ENCODE measurements around the gene NCKAP5. TPM values are rescaled to one million over a fixed set of nuclear protein-coding genes. Genes with fewer than 3 reads are reported as not detected.

NCKAP5 gene
- total RNA-seq, 1 donor from 2014 or later: 2.7 TPM

GRCh38 chr2:133448195-133448594 lies 120.1 kb downstream of the NCKAP5 start:
- TF ChIP-seq, protein P1, sequence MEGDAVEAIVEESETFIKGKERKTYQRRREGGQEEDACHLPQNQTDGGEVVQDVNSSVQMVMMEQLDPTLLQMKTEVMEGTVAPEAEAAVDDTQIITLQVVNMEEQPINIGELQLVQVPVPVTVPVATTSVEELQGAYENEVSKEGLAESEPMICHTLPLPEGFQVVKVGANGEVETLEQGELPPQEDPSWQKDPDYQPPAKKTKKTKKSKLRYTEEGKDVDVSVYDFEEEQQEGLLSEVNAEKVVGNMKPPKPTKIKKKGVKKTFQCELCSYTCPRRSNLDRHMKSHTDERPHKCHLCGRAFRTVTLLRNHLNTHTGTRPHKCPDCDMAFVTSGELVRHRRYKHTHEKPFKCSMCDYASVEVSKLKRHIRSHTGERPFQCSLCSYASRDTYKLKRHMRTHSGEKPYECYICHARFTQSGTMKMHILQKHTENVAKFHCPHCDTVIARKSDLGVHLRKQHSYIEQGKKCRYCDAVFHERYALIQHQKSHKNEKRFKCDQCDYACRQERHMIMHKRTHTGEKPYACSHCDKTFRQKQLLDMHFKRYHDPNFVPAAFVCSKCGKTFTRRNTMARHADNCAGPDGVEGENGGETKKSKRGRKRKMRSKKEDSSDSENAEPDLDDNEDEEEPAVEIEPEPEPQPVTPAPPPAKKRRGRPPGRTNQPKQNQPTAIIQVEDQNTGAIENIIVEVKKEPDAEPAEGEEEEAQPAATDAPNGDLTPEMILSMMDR (IDR thresholded peaks at IDR 0.05; ENCODE audit: insufficient read depth, low read depth, low read length): no peak
- no peak for TF ChIP-seq EZH2 (IDR thresholded peaks at IDR 0.05; ENCODE audit: insufficient read depth, low read length)
- no peak overlapping the region for H3K4me3 Mint-ChIP-seq (ENCODE audit: unreplicated experiment)
- DNase-seq (ENCODE audit: low read depth) (no peak), FAIRE-seq (no peak)
- no peak overlapping the region for H3K27ac Mint-ChIP-seq (ENCODE audit: unreplicated experiment)
- H3K36me3 Mint-ChIP-seq (ENCODE audit: low read depth, unreplicated experiment): no peaks in the 10 kb centered on the region
- H3K4me1 Mint-ChIP-seq (ENCODE audit: low read depth, unreplicated experiment): no peaks in the 10 kb centered on the region
- Histone ChIP-seq H3K36me3 (ENCODE audit: insufficient read depth, low read length) (no peaks in the 10 kb centered on the region), H3K27me3 (ENCODE audit: insufficient read depth, low read length) (no peaks in the 10 kb centered on the region), H2AFZ (ENCODE audit: low read depth, low read length) (no peak overlapping the region), H3K9me3 (ENCODE audit: insufficient read depth, low read depth, low read length) (no peaks in the 10 kb centered on the region), H3K27ac (ENCODE audit: low read depth, low read length) (no peak overlapping the region), H3K4me2 (ENCODE audit: low read length) (no peak overlapping the region), H3K79me2 (ENCODE audit: insufficient read depth, low read length) (no peaks in the 10 kb centered on the region), H4K20me1 (ENCODE audit: insufficient read depth, low read length) (no peaks in the 10 kb centered on the region), H3K4me1 (ENCODE audit: insufficient read depth, low read length) (no peaks in the 10 kb centered on the region), H3K4me3 (ENCODE audit: insufficient read depth, low read depth, low read length) (no peak overlapping the region), H3K9ac (ENCODE audit: low read length) (no peak overlapping the region)
- no peaks in the 10 kb centered on the region for H3K27me3 Mint-ChIP-seq (ENCODE audit: low read depth, unreplicated experiment)
- H3K9me3 Mint-ChIP-seq (ENCODE audit: unreplicated experiment): no peaks in the 10 kb centered on the region

DNA sequence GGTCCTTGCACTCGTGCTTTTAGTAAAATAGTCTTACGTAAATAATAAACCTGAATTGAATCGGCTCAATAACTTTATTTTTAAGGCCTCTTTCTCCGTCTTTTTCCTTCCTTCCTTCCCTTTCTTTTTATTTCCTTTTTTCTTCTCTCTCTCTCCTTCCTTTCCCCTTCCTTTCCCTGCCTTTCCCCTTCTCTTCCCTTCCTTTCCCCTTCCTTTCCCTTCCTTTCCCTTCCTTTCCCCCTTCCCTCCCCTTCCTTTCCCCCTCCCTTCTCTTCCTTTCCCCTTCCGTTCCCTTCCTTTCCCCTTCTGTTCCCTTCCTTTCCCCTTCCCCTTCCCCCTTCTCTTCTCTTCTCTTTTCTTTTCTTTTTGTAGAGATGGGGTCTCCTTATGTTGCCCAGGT lies 121.0 kb downstream of the NCKAP5 start:
- Histone ChIP-seq H2AFZ (ENCODE audit: low read depth, low read length) (no peak overlapping the region), H4K20me1 (ENCODE audit: insufficient read depth, low read length) (no peaks in the 10 kb centered on the region), H3K36me3 (ENCODE audit: insufficient read depth, low read length) (no peaks in the 10 kb centered on the region), H3K27ac (ENCODE audit: low read depth, low read length) (no peak overlapping the region), H3K4me3 (ENCODE audit: insufficient read depth, low read depth, low read length) (no peak overlapping the region), H3K4me2 (ENCODE audit: low read length) (no peak overlapping the region), H3K4me1 (ENCODE audit: insufficient read depth, low read length) (no peaks in the 10 kb centered on the region), H3K79me2 (ENCODE audit: insufficient read depth, low read length) (no peaks in the 10 kb centered on the region), H3K27me3 (ENCODE audit: insufficient read depth, low read length) (no peaks in the 10 kb centered on the region), H3K9ac (ENCODE audit: low read length) (no peak overlapping the region), H3K9me3 (ENCODE audit: insufficient read depth, low read depth, low read length) (no peaks in the 10 kb centered on the region)
- H3K27me3 Mint-ChIP-seq (ENCODE audit: low read depth, unreplicated experiment): no peaks in the 10 kb centered on the region
- H3K4me1 Mint-ChIP-seq (ENCODE audit: low read depth, unreplicated experiment): no peaks in the 10 kb centered on the region
- no peaks in the 10 kb centered on the region for H3K36me3 Mint-ChIP-seq (ENCODE audit: low read depth, unreplicated experiment)
- FAIRE-seq: no peak
- no peak overlapping the region for H3K4me3 Mint-ChIP-seq (ENCODE audit: unreplicated experiment)
- no peak for DNase-seq (ENCODE audit: low read depth)
- H3K9me3 Mint-ChIP-seq (ENCODE audit: unreplicated experiment): no peaks in the 10 kb centered on the region
- H3K27ac Mint-ChIP-seq (ENCODE audit: unreplicated experiment): no peak overlapping the region
- TF ChIP-seq EZH2 (IDR thresholded peaks at IDR 0.05; ENCODE audit: insufficient read depth, low read length): no peak
- TF ChIP-seq, protein P1 (IDR thresholded peaks at IDR 0.05; ENCODE audit: insufficient read depth, low read depth, low read length): no peak

- no peak overlapping the region for H3K27ac Mint-ChIP-seq (ENCODE audit: unreplicated experiment)
- DNase-seq (ENCODE audit: low read depth) (no peak), FAIRE-seq (no peak)
- H3K27me3 ChIP-seq (ENCODE audit: insufficient read depth, low read length): no peaks in the 10 kb centered on the region
- no peaks in the 10 kb centered on the region for H4K20me1 ChIP-seq (ENCODE audit: insufficient read depth, low read length)
- H3K9ac ChIP-seq (ENCODE audit: low read length): no peak overlapping the region
- H3K4me1 ChIP-seq (ENCODE audit: insufficient read depth, low read length): no peaks in the 10 kb centered on the region
- no peaks in the 10 kb centered on the region for H3K36me3 ChIP-seq (ENCODE audit: insufficient read depth, low read length)
- H3K9me3 Mint-ChIP-seq (ENCODE audit: unreplicated experiment): no peaks in the 10 kb centered on the region
- no peak overlapping the region for H3K27ac ChIP-seq (ENCODE audit: low read depth, low read length)
- H3K36me3 Mint-ChIP-seq (ENCODE audit: low read depth, unreplicated experiment): no peaks in the 10 kb centered on the region
- no peaks in the 10 kb centered on the region for H3K79me2 ChIP-seq (ENCODE audit: insufficient read depth, low read length)
- H3K4me3 Mint-ChIP-seq (ENCODE audit: unreplicated experiment): no peak overlapping the region
- H3K9me3 ChIP-seq (ENCODE audit: insufficient read depth, low read depth, low read length): no peaks in the 10 kb centered on the region
- H2AFZ ChIP-seq (ENCODE audit: low read depth, low read length): no peak overlapping the region
- TF ChIP-seq, protein P1 (IDR thresholded peaks at IDR 0.05; ENCODE audit: insufficient read depth, low read depth, low read length): no peak
- TF ChIP-seq EZH2 (IDR thresholded peaks at IDR 0.05; ENCODE audit: insufficient read depth, low read length): no peak
- peaks cover 7% of the 10 kb centered on the region for H3K4me1 Mint-ChIP-seq (ENCODE audit: low read depth, unreplicated experiment)
- H3K27me3 Mint-ChIP-seq (ENCODE audit: low read depth, unreplicated experiment): no peaks in the 10 kb centered on the region
- H3K4me3 ChIP-seq (ENCODE audit: insufficient read depth, low read depth, low read length): no peak overlapping the region
- H3K4me2 ChIP-seq (ENCODE audit: low read length): no peak overlapping the region
Measured at GRCh38 chr2:133444465-133444864, 123.8 kb downstream of the NCKAP5 start.
